ENCODE measurements around the gene REXO4. TPM values are rescaled to one million over a fixed set of nuclear protein-coding genes. Genes with fewer than 3 reads are reported as not detected.
A peak's percentile ranks its signal among the peaks of the same experiment; 100 is the strongest.

Gene REXO4
- total RNA-seq, 4 donors from 2014 or later = 15.6 to 37.1 (median 19.4) TPM

GRCh38 chr9:133426011-133426410 lies 8.2 kb upstream of the REXO4 start:
- H3K27me3 ChIP-seq = peaks cover 0 to 5% of the 10 kb centered on the region in 2 donors
- TF ChIP-seq CTCF (IDR thresholded peaks at IDR 0.05) (no peak), POLR2A (IDR thresholded peaks at IDR 0.05) (no peak)
- H3K27ac ChIP-seq = no peak overlapping the region
- H3K4me1 ChIP-seq = peaks cover 0 to 15% (median 6%) of the 10 kb centered on the region in 4 donors
- DNase-seq = peak in 1 of 3 donors; percentile 59
- no peak overlapping the region for H3K4me3 ChIP-seq
- peaks cover 0 to 3% (median 0%) of the 10 kb centered on the region in 4 donors for H3K9me3 ChIP-seq
- H3K36me3 ChIP-seq = no peaks in the 10 kb centered on the region

GRCh38 chr9:133425049-133425632 lies 7.3 kb upstream of the REXO4 start:
- peaks cover 0 to 15% (median 6%) of the 10 kb centered on the region in 4 donors for H3K4me1 ChIP-seq

GRCh38 chr9:133424187-133424586 lies 6.4 kb upstream of the REXO4 start:
- no peaks in the 10 kb centered on the region for H3K36me3 ChIP-seq
- no peak for TF ChIP-seq CTCF (IDR thresholded peaks at IDR 0.05)
- no peak for TF ChIP-seq POLR2A (IDR thresholded peaks at IDR 0.05)
- H3K27ac ChIP-seq = no peak overlapping the region
- H3K9me3 ChIP-seq = peaks cover 0 to 3% (median 0%) of the 10 kb centered on the region in 4 donors
- peaks cover 0 to 5% of the 10 kb centered on the region in 2 donors for H3K27me3 ChIP-seq
- no peak for DNase-seq
- H3K4me3 ChIP-seq = no peak overlapping the region
- peaks cover 0 to 15% (median 8%) of the 10 kb centered on the region in 4 donors for H3K4me1 ChIP-seq

More at GRCh38 chr9:133425049-133425632, 7.3 kb upstream of the REXO4 start:
- Histone ChIP-seq H3K36me3 (no peaks in the 10 kb centered on the region), H3K9me3 (peaks cover 0 to 3% (median 0%) of the 10 kb centered on the region in 4 donors), H3K27me3 (peaks cover 0 to 5% of the 10 kb centered on the region in 2 donors), H3K27ac (no peak overlapping the region), H3K4me3 (no peak overlapping the region)
- no peak for TF ChIP-seq CTCF (IDR thresholded peaks at IDR 0.05)
- no peak for TF ChIP-seq POLR2A (IDR thresholded peaks at IDR 0.05)
- no peak for DNase-seq

GRCh38 chr9:133423216-133423615 lies 5.4 kb upstream of the REXO4 start:
- no peak for DNase-seq
- Histone ChIP-seq H3K36me3 (no peaks in the 10 kb centered on the region), H3K4me3 (no peak overlapping the region), H3K9me3 (peaks cover 0 to 3% (median 0%) of the 10 kb centered on the region in 4 donors), H3K27ac (no peak overlapping the region), H3K4me1 (peaks cover 0 to 14% (median 4%) of the 10 kb centered on the region in 4 donors), H3K27me3 (peaks cover 0 to under 1% of the 10 kb centered on the region in 2 donors)
- TF ChIP-seq POLR2A (IDR thresholded peaks at IDR 0.05) = no peak
- TF ChIP-seq CTCF (IDR thresholded peaks at IDR 0.05) = no peak

GRCh38 chr9:133421615-133422542 lies 4.1 kb upstream of the REXO4 start, which contains the start of gene ADAMTS13:
Gene ADAMTS13 (plus strand): TSS chr9:133422367. CDS start chr9:133422444, 77 bp downstream.
- DNase-seq = no peak
- Histone ChIP-seq H3K36me3 (no peaks in the 10 kb centered on the region), H3K9me3 (no peaks in the 10 kb centered on the region), H3K27me3 (no peaks in the 10 kb centered on the region), H3K4me3 (no peak within 1 kb of the TSS), H3K4me1 (peaks cover 3 to 14% (median 4%) of the 10 kb centered on the region in 4 donors), H3K27ac (no peak within 1 kb of the TSS)
- TF ChIP-seq CTCF (IDR thresholded peaks at IDR 0.05) (no peak), POLR2A (IDR thresholded peaks at IDR 0.05) (no peak)
